Measurements from ENCODE around the gene ODC1.
"Not testable (repeated sequence)": the region's sequence is repeated elsewhere in the genome, so short reads cannot be mapped to it uniquely, and the experiment has no call there.

ODC1 gene

DNA sequence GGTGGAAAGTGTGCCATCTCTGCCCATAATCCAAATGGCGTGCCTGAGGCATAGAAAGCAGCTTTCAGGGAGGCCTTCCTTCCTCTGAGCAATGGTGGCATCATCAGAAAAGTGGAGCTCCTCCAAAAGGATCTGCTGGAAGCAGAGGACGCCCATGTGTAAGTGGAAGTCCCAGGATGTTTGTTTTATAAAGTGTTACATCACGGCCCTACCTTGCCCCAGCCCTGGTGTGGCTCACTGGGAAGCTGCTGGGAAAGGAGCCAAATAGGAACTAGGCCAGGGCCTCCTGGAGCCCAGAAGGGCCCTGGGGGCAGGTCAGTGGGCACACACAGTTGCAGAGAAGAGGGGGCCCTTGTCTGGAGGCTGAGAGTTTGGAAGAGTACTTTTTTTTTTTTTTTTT lies 4.2 kb upstream of the ODC1 start:
- peak; percentile 46 for DNase-seq

DNA sequence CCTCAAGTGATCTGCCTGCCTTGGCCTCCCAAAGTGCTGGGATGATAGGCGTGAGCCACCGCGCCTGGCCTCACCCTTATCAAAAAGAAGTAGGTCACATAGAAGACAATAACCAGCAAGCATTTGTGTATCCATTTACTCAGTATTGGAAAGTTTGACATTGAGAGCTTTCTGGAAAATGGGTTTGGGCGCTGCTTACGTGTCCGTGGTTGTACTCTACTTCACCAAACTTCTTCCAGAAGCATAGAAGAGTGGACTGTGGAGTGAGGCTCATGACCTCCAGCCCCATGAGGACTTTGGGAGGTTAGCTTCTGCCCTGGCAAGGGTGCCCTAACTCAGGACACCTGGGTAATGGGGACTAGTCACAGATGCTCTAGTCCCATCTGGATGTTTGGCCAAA lies 3.7 kb upstream of the ODC1 start:
- no peak for DNase-seq

DNA sequence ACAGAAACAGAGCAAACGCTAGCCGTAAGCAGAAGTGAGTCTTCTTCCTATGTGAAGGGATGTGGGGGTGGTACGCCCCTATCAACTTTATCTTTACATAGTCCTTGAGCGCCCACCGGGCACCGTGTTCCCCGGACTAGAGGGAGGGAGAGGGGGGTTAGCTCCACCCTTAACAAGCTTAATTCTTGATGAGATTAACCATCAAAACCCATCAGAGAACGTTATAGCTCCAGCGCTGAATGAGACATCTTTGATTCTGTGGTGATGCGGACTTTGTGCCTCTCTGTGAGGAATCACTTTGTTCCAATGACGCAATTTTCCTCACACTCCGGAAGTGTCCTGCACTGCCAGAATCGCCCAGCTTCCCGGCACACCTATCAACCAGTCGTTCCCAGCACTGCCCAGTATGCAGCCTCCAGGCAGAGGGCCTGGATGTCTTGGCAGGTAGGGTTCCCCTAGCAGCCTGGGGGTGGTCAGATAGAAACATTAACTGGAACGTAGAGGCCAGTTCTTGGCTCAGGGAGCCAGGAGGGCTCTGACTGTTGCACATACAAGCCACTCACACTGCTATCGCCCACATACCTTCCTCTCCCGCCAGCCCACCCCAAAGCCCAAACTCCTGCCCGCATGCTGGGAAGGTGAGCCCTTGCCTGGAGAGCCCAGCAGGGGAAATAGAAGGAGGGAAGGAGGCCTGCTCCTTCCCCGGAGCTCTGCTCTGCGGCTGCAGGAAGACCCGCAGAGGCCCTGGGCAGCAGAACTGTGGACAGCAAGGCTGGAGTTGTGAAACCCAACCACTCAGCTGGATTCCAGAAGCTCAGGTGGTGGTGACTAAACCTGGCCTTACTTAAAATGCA lies 1.9 kb upstream of the ODC1 start:
- DNase-seq: peak; percentile 56

DNA sequence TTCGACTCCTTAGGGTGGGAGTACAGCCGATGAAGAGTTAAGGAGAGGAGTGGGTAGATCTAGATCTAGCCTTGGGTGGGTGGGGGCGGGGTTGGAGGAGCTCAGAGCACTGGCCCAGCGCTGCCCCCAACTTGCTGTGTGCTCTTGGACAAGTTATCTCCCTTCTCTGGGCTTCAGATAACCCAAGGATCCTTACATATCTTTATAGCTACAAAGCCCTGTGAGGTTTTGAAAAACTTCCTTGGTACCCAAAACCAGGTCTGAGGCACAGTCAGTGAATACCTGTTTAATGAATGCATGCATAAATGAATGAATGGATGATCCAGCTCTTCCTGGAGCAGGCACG lies 1.3 kb upstream of the ODC1 start:
- no peak for DNase-seq

DNA sequence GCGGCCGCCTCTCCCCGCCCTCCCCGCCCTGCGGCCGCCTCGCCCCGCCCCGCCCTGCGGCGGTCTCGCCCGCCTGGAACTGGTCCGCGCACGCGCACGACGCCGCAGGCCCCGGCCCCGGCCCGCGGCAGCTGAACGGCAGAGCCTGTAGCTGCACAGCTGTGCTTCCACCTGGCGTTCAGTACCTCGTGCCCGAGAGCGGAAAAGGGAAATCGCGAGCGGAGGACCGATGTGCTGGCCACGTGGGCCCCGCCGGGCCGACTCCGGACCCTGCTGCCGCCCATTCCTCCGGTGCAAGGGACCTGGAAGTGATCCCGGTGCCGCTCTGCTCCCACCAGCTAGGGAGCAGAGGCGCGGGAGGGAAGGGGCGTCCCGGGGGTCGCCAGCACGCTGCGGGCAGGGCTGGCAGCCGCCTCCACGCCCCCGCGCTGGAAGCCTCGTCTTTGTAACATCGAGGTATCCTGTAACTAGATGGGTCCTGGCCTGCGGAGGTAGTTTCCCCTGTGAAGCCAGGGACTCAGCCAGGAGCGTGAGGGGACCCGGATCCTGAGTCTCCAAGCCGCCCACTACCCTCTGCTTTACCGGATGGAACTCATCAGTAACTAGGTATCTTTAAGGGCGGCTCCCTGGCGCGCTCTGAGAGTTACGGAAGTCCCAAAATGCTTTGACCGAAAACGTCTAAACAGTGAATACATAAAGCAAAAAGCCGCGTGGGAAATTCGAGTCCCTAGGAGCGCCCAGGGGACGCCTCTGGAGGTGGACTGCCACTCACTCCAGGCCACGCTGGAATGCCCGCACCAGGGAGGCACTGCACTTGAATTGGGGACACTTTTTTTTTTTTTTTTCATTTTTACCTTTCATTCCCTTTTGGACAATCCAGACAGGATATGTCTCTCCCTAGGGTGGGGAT lies 704 bp upstream of the ODC1 start:
- peak; percentile 91 for DNase-seq

DNA sequence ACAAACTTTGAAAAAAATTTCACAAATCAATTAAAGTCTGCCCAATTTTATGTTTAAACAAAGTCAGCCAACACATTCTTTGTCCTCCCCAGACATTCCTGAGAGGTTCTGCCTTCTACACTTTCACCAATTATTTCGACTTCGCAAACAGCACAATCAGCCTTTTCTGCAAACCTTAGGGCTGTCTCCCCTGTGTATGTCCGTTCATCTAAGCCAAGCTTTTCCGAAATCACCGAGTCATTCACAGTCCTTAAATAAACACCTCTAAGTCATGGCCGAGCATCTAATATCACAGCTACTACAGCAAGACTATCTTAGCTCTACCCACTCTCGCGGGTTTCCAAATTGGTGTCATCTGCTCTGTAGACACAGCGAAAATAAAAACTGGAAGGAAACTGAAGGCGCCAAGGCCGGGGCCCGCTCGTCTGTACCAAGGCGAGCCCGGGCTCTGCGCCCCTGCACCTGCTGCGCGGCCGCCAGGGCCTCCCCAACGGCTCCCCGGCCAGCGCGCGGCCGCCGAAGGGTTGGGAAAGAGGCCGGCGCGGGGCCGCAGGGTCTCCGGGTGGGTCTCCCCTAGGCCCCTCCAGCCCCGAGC lies 730 bp downstream of the ODC1 start:
- peak; percentile 28 for DNase-seq

DNA sequence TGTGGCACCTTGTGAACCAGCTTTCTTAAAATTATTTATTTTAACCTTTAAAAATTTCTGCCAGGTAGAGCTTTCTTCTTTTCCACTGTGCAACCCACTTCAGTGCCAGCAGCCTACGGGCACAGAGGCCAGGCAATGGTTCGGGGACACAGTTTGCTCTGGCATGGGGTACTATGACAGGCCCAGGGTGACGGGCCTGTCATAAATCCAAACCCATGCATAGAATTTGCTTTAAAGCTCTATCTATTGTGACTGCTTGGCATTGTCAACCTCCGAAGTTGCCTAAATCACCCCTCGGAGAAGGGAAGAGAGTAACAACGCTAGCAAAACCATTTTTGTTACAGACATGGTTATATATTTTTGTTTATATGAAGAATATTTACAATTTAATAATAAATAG lies 1.5 kb downstream of the ODC1 start:
- no peak for DNase-seq

DNA sequence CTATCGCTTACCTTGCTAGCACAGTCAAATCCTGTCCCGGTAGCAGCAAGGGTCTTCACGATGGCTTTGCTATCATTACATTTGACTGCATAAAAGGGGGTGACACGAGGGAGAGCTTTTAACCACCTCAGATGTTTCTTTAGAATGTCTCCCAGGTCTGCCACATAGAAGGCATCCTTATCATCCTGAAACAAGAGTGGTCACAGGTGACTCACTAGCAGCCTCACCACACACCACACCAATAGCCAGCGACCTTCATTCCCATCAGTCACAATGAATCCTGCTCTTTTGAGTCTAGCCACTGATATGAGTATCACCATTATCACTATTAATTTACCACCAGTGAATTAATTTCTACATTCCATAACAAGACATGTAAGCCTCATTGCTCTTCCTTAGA lies 3.7 kb downstream of the ODC1 start:
- no peak for DNase-seq

DNA sequence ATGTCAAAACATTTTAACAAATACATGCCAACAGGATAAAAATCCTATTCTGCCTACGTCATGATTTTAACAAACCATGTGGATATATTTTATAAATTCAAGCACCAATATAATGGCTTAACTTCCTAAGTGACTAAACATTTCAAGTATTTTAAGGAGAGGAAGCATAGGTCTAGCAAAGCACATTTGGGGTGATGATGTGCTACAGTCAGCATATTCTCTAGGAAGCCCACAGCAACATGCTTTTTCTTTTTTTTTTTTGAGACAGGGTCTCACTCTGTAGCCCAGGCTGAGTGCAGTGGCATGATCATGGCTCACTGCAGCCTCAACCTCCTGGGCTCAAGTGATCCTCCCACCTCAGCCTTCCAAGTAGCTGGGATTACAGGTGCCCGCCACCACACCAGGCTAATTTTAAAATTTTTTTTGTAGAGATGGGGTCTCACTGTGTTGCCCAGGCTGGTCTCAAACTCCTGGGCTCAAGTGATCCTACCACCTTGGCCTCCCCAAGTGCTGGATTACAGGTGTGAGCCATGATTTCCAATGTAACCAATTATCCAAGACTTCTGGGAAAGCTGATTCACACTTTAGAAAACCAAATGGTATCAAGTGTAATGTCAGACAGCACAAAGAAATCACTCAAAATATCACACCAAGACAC lies 5.5 kb downstream of the ODC1 start:
- DNase-seq: not testable (repeated sequence)

DNA sequence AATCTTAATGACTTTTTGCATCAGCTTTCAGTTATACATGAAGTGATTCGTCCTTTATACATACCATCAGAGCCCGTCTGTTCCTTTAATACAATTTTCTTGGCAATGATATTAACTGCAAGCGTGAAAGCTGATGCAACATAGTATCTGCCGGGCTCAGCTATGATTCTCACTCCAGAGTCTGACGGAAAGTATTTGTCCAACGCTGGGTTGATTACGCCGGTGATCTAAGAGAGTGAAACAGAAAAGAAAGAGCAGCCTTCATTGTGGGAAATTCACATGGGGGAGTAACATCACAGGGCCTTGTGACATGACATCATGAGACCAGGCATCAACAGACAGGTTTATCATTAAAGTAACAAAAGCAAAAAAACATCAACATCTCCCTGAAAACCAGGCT lies 6.2 kb downstream of the ODC1 start:
- DNase-seq: no peak

DNA sequence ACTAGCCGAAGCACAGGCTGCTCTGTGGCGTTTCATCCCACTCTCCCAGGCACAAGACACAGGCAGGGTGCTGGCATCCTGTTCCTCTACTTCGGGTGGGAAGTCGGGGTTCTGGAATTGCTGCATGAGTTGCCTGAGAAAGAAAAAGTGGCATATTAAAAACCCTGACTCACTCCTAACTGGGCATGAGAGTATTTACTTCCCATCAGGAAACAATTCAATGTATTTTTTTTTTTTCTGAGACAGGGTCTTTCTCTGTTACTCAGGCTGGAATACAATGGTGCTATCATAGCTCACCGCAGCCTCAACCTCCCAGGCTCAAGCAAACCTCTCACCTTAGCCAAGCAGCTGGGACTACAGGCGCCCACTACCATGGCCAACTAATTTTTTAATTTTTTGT lies 7.4 kb downstream of the ODC1 start:
- DNase-seq: no peak

DNA sequence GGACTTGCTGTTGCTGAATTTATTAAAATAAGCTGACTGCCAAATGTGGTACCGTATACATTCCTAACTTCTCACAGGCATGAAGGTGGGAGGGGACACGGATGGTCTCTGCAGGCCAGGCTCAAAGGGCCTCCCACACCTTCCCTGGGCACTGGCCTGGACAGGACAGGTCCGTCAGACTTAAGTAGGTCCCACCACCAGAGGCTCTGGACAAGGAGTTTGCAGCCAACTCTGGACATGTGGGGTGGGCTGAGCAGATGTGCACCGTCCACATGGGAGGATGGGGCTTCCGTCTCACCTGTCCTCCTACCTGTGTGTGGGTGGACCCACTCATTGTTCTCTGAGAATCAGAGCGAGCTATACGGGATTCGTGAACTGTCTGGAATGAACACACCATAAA lies 8.2 kb downstream of the ODC1 start:
- no peak for DNase-seq

DNA sequence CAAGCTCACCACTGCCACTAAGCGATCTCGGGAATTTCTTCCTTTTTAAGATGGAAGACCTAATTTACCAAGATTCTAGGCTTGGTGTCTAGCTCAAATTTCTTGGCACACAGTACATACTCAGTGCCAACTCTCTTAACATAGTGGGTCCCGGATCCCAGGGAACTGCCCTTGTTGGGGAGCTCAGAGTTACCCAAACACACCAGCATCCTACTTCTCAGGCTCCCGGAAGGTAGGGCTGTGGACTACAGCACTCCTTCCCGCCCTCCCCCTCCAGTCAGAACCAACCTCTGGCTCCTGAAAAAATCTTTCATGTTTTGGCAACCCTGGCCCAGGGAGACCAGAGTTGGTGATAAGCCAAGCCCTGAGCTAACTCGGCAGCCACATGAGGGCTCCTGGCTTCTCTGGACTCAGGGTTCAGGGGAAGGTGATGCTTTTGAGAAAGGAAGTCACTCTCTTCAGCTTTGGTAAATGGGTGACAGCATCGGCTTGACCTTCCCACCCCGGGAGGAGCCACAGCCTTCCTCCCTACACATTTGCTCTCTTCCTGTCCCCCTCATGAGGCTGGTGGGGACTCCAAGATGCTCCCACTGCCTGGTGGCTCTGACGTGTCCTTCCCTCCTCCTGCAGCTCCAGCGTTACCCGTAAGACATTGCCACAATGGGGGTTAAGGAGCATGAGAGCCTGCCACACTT lies 8.8 kb downstream of the ODC1 start:
- no peak for DNase-seq

DNA sequence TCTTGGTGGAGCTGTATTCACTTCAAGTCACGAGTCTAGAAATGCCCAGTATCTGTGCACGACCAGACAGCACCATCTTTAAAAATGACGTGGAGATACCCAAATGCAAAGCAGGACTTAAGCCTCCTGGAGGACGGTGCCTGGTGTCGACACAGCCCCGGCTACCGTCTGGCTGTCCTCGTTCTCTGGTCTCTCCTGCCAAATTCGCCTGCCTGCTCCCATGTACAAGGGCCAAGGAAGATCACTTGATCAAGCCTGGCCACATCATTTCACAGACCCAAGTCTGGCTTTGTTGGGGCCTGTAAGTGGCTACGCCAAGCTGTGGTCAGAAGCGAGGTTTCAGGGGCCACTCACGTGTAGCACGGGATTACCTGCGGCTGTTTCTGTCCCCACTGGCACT lies 9.4 kb downstream of the ODC1 start:
- no peak for DNase-seq

DNA sequence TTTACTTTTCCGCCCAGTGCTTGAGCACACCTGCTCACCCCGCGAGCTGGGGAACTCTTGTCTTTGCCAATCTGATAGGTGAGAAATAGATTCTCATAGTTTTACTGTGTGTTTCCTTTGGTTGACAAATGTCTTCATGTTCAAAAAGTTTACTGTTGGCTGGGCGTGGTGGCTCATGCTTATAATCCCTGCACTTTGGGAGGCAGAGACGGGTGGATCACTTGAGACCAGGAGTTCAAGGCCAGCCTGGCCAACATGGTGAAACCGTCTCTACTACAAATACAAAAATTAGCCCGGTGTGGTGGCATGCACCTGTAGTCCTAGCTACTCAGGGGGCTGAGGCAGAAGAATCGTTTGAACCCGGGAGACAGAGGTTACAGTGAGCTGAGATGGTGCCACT lies 10.3 kb downstream of the ODC1 start:
- DNase-seq: no peak

DNA sequence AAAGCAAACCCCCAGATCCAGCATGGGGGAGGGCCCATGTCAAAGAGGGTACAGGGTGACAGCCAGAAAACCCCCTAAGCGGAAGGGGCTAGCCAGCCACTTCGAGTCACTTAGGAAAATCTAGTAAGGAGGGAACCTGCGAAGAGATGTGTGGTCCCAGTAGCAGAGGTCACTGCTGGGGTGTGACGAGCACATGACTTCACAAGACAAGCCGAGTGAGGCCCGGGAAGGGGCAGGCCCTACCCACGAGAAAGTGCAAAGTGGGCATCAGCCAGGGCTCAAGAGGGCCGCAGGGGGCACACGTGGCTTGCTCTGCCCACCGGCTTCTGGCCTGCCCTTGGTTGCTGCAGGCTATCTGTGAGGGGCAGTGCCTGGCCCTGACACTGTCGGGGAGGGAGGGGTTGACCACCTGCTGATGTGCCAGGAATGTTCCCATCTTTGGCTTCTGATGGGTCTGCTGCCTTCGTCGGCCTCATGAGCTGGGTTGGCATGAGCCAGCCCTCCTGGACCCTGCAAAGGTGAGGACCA lies 11.5 kb downstream of the ODC1 start:
- DNase-seq: no peak

DNA sequence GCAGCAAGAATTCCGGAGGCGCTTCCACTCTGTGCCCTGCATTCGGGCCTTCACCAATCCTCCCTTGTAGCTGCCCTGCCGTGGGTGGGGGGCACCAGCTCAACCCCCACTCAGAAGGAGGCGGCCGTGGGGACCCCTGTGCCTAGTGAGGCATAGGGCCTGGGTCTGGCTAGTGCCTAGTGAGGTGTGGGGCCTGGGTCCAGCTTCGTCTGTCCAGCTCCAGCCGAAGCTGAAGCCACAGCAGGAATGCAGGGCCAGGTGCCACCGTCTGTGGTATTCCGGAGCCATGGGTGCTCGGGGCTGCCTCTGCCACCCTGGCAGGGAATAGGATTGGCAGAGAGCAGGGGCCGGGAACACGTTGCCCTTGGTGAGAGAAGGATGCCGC lies 12.3 kb downstream of the ODC1 start:
- no peak for DNase-seq

DNA sequence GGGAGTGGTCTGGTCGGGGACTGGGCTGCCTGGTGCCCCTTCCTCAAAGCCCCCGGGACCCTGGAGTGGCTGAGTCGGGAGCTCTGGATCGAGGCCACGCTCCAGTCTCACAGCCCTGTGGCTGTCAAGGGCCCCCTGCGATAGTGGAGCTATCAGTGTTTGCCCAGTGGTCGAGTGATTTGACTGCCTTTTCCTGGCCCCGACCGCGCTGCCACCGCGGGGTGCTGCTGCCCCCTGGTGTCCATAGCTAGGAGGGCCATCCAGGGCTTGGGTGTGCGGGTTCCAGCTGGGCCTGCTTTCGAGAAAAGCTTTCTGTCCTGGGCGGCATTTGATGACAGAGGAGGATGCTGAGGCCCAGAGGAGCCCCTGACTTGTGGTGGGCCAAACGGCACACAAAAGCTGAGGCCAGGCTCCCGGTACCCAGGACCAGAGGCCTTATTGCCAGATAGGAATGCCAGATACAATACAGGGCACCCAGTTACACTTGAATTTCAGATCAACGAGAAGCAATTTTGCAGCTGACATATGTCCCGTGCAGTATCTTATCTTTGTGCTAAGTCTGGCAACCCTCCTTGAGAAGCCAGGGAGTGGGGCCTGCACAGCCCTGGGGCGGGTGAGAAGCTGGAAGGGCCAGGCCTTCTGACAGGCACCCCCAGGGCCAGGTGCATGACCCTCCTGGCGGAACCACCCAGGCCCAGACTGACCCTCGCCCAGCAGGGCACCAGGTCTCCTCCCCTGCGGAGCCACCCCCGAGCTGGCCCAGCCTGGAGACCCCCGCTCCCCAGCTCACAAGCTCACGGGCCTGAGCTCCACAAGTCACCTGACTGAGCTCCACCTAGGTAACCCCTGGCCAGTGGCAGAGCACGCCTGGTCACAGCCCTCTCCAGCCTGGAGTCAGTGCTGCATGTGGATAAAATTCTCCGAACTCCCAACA lies 13.0 kb downstream of the ODC1 start:
- DNase-seq: peak; percentile 81

DNA sequence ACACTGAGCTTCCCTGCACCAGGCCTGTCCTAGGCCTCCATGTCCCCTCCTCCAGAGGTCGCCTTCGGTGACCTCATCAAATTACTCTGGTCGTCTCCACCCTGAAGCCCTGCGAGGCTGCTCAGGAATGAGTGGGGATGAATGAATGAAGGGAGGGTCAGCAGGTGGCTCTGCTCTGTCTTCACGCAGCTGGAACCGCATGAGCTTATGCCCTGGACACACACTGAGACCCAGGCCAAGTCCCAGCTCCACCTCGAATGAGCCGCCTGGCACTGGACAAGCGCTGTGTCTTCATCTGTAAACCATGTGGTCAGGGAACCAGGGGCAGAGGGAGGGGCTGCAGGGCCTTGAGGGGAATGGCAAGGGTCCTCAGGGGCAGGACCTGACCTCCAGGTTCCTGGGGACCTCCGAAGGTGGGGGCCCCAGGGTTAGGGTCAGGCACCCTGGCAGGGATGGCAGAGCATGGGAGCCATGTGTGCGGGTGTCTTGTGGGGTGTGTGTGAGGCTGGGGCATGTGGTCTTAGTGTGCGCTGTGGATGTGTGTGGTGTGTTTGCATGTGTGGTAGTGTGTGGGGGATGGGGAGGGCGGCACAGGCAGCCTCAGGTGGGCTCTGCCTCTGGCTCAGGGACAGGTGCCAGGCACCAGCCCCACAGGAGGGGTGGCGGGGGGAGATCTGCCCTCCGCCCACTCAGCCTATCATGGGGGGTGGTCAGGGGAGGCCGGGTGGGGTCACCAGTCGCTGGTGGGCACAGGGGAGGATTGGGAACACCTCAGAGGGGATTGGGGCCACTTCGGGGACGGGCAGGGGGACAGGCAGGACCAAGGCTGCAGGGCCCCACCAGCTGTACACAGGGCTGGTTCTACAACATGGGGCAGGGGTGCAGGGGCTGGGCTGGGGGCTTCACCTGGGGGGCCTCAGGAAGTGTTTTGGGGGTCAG lies 13.9 kb downstream of the ODC1 start:
- DNase-seq: no peak
